ENCODE results near the gene PTPRU.

The PTPRU gene

GRCh38 chr1:29243023-29243870 is 6.9 kb downstream of the PTPRU start:
- H3K4me3 ChIP-seq (ENCODE audit: low read length, poor library complexity, severe bottlenecking): no peak overlapping the region
- H3K4me2 ChIP-seq (ENCODE audit: low read depth, low read length, poor library complexity, severe bottlenecking): no peak overlapping the region
- H3K9me3 ChIP-seq (ENCODE audit: insufficient read depth, low read depth, low read length): no peaks in the 10 kb centered on the region
- TF ChIP-seq EZH2phosphoT487 (IDR thresholded peaks at IDR 0.05; ENCODE audit: borderline replicate concordance) (no peak), CTCF (conservative IDR thresholded peaks at IDR 0.05; ENCODE audit: low read length) (no peak)
- H3K36me3 ChIP-seq (ENCODE audit: insufficient read depth, low read length): no peaks in the 10 kb centered on the region
- H3K27me3 ChIP-seq (ENCODE audit: insufficient read depth, low read length, poor library complexity, severe bottlenecking): no peaks in the 10 kb centered on the region
- H3K79me2 ChIP-seq (ENCODE audit: insufficient read depth, low read length): no peaks in the 10 kb centered on the region
- H2AFZ ChIP-seq (ENCODE audit: low read length): no peak overlapping the region
- H4K20me1 ChIP-seq (ENCODE audit: insufficient read depth, low read length, poor library complexity, severe bottlenecking): no peaks in the 10 kb centered on the region
- H3F3A ChIP-seq (ENCODE audit: low read depth): no peaks in the 10 kb centered on the region
- H3K4me1 ChIP-seq (ENCODE audit: insufficient read depth, low read length, poor library complexity, severe bottlenecking): no peaks in the 10 kb centered on the region
- no peaks in the 10 kb centered on the region for H3K9me2 ChIP-seq (replicated peaks; ENCODE audit: low read depth, low read length)
- no peak overlapping the region for H3K9ac ChIP-seq (ENCODE audit: low read depth, low read length, poor library complexity, severe bottlenecking)

- H3K9ac ChIP-seq (ENCODE audit: low read depth, low read length, poor library complexity, severe bottlenecking): no peak overlapping the region
- no peaks in the 10 kb centered on the region for H3K36me3 ChIP-seq (ENCODE audit: insufficient read depth, low read length)
- H3K9me3 ChIP-seq (ENCODE audit: insufficient read depth, low read depth, low read length): no peaks in the 10 kb centered on the region
- H2AFZ ChIP-seq (ENCODE audit: low read length): no peak overlapping the region
- H3K4me1 ChIP-seq (ENCODE audit: insufficient read depth, low read length, poor library complexity, severe bottlenecking): no peaks in the 10 kb centered on the region
- TF ChIP-seq EZH2phosphoT487 (IDR thresholded peaks at IDR 0.05; ENCODE audit: borderline replicate concordance) (no peak), CTCF (conservative IDR thresholded peaks at IDR 0.05; ENCODE audit: low read length) (no peak)
- no peak overlapping the region for H3K4me2 ChIP-seq (ENCODE audit: low read depth, low read length, poor library complexity, severe bottlenecking)
- no peak overlapping the region for H3K4me3 ChIP-seq (ENCODE audit: low read length, poor library complexity, severe bottlenecking)
- no peaks in the 10 kb centered on the region for H3F3A ChIP-seq (ENCODE audit: low read depth)
- no peaks in the 10 kb centered on the region for H3K79me2 ChIP-seq (ENCODE audit: insufficient read depth, low read length)
- H4K20me1 ChIP-seq (ENCODE audit: insufficient read depth, low read length, poor library complexity, severe bottlenecking): no peaks in the 10 kb centered on the region
- H3K9me2 ChIP-seq (replicated peaks; ENCODE audit: low read depth, low read length): no peaks in the 10 kb centered on the region
- no peaks in the 10 kb centered on the region for H3K27me3 ChIP-seq (ENCODE audit: insufficient read depth, low read length, poor library complexity, severe bottlenecking)
These were observed 7.5 kb downstream of the PTPRU start for GRCh38 chr1:29243871-29244200.

GRCh38 chr1:29245261-29245660 is 8.9 kb downstream of the PTPRU start:
- Histone ChIP-seq H4K20me1 (ENCODE audit: insufficient read depth, low read length, poor library complexity, severe bottlenecking) (no peaks in the 10 kb centered on the region), H3K9me3 (ENCODE audit: insufficient read depth, low read depth, low read length) (no peaks in the 10 kb centered on the region), H2AFZ (ENCODE audit: low read length) (no peak overlapping the region), H3K4me3 (ENCODE audit: low read length, poor library complexity, severe bottlenecking) (no peak overlapping the region), H3K9me2 (replicated peaks; ENCODE audit: low read depth, low read length) (no peaks in the 10 kb centered on the region), H3K27me3 (ENCODE audit: insufficient read depth, low read length, poor library complexity, severe bottlenecking) (no peaks in the 10 kb centered on the region), H3K36me3 (ENCODE audit: insufficient read depth, low read length) (no peaks in the 10 kb centered on the region), H3K9ac (ENCODE audit: low read depth, low read length, poor library complexity, severe bottlenecking) (no peak overlapping the region), H3F3A (ENCODE audit: low read depth) (no peaks in the 10 kb centered on the region), H3K4me1 (ENCODE audit: insufficient read depth, low read length, poor library complexity, severe bottlenecking) (no peaks in the 10 kb centered on the region), H3K4me2 (ENCODE audit: low read depth, low read length, poor library complexity, severe bottlenecking) (no peak overlapping the region), H3K79me2 (ENCODE audit: insufficient read depth, low read length) (no peaks in the 10 kb centered on the region)
- TF ChIP-seq CTCF (conservative IDR thresholded peaks at IDR 0.05; ENCODE audit: low read length): no peak
- TF ChIP-seq EZH2phosphoT487 (IDR thresholded peaks at IDR 0.05; ENCODE audit: borderline replicate concordance): no peak

All from Loucy (cell line).